GM04503 (cell line): ENCODE measurements around the gene PSME3IP1.
"Not testable (repeated sequence)": the region's sequence is repeated elsewhere in the genome, so short reads cannot be mapped to it uniquely, and the experiment has no call there.

Source experiments
- DNase-seq: peaks from one replicate; pipeline ENCODE4 v3.0.0-alpha.2; 2012; ENCODE audit warnings: low read depth

The PSME3IP1 gene

DNA sequence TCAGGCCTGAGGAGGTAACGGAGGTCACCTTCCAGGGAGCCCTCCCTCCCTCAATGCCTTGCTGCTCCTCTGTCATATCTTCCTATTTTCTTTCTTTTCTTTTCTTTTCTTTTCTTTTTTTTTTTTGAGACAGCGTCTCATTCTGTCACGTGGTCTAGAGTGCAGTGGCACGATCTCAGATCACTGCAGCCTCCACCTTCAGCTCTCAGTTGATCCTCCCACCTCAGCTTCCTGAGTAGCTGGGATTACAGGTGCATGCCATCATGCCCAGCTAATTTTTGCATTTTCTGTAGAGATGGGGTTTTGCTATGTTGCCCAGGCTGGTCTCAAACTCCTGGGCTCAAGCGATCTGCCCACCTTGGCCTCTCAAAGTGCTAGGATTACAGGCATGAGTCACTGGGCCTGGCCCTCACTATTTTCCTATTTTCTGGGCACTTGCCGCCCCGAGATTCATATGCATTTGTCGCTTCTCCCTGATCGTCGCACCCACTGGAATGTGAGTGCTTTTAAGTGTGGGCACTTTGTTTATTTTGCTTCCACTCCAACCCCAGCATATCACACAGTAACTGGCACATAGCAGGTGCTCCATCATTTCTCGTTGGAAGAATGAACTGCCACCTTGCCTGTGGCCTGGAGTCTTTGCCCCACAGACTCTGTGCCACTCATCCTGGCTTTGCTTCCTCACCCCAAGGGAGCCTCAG is 61.7 kb downstream of the PSME3IP1 start:
- no peak for DNase-seq

DNA sequence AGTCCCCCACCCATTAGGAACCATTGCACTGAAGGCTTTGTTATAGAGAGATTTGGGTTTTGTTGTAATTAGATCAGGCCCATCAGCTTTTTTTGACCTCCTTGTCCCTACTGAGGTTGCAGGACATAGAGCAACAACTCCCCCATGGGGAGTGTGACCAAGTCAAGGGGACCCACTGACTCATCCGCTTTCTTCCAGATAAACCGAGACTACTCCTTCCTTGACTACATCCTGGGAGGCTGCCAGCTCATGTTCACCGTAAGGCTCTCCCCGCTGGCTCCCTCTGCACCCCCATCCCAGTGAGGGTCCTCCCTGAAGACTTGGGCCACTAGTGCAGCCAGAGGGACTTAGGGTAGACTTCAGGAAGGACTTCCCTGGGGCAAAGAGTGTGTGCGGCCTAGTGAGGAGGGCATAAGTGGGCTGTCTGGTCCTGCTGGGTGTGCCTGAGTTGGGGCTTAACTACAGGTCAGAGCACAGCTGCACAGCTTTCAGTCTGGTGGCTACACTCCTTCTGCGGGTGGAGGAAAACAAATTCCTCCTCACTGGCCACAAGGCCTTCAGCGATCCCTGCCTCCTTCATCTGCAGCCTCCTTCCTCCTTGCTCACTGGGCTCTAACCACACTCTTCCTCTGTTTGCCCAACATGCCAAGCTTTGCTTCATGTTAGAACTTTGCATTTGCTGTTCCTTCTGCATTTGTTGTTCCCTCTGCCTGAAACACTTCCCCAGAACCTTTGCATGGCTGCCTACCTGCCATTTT is 62.4 kb downstream of the PSME3IP1 start:
- DNase-seq, result no peak

DNA sequence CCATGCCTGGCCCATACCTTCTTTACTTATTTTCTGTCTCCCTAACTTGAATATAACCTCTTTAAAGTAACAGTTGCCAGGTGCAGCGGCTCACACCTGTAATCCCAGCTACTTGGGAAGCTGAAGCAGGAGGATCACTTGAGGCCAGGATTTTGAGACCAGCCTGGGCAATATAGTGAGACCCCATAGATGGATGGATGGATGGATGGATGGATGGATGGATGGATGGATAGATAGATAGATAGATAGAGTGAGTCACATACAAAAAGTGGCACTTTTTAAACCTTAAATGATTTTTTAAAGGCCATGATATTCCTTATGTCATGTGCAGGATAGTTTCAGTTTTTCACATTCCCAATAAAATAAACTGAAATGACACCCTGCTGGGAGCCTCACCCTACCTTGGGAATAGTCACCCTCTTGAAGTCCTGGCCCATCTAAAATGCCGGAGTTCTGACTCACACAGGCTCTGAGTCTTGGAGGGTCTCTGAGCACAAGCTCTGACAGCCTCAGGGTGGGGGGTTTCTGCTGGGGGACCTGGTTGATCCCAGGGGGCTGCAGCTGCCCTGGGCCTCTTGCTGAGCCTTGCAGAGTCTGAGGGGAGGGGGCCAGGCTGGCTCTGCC is 67.3 kb downstream of the PSME3IP1 start:
- no peak for DNase-seq

DNA sequence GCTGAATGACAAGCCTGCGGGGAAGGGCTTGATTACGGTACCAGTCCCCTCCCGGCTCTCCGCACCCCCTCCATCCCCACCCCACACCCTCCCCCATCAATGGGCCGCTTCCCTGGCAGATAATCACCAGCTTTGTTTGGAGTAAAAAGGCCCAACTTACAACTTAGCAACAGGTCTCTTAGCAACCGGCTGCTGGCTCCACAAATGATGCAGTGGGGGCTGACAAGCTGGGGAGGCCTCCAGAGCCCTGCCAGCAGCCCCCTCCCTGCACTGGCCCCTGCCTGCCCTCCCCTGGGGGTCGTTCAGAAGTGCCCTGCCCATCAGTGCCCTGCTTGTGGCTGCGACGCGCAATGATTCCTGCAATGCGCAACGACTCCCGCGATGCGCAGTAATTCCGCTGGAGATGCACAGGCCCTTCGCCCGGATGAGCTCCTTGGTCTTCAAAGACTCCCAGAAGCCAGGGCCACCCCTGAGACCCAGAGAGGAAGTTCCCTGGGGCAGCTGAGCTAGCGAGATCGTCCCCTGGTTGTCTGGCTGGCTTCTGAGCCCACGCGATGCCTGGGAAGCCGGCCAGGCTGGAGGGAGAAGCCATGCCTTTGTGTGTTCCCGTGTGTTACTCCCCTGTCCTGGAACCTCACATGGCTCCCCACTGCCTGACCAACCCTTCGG is 70.2 kb downstream of the PSME3IP1 start:
- no peak for DNase-seq

DNA sequence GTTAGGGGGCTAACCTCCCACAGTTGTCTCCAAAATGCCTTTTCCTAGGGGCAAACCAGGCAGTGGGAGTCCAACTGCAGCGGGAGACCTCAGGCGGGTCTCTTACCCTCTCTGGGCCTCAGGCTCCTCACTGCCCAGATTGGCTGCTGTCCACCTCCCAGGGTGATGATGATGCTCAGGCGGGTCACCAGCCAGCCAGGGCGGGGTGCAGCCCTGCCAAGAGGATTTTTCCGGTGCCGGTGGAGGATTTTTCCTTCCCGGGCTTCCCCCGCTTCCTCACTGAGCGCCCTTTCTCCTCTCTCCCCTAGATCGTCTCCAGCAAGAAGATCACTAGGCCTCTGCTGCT is 70.7 kb downstream of the PSME3IP1 start:
- no peak for DNase-seq

DNA sequence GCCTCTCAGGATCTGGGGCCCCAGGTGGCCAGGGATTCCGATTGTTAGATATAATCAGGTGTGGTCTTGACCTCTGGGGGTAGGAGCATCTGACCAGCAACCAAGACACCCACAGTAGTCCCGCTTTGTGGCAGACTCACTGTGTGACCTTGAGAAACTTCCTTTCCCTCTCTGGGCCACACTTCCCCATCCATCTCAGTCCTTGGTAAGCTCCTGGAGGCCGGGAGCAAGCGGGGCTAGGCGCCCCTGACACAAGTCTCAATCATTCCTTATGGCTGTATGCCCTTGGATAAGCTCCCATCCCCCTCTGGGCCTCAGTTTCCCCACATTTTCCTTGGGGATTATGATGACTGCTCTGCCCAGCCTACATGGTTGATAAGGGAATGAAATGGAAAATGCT is 72.2 kb downstream of the PSME3IP1 start:
- no peak for DNase-seq

DNA sequence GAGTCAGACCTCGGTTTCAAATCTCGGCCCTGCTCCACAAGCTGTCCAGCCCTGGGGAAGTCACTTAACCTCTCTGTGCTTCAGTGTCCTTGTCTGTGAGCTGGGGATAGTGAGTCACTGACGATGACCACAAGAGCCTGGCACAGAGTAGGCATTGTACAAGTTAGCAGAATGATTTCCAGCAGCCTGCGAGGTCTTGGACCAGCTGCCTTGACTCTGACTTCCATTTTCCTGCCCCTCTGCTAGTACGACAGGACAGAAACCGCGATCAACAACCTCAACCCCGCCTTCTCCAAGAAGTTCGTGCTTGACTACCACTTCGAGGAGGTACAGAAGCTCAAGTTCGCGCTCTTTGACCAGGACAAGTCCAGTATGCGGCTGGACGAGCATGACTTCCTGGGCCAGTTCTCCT is 72.8 kb downstream of the PSME3IP1 start:
- DNase-seq, result no peak

DNA sequence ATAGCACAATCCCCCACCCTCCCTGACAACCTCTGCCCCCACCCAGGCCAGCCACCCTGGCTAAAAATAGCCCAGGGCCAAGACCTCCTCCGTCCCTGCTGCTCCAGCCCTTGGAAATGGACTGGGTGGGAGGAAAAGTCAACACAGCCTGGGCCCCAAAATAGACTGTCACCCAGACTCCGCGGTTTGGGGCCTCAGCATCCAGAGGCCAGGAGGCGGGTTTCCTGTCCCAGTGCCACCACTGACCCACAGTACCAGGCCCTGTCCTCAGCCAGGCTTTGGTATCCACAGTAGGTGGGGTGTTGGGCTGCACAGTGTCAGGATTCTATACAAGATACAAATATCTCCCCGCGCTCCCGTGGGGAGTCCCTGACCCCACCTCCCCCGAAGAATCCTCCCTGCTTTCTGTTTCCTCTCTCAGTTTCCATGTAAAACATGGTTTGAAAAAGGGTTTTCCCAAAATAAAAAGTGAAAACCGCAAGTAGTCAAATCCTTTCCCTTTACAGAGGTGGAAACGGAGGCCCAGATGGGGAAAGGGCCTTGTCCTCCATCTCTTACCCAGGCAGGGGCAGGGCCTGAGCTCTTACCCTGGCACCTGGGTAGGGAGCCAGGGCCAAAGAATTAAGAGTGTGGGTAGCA is 73.3 kb downstream of the PSME3IP1 start:
- DNase-seq, result no peak

DNA sequence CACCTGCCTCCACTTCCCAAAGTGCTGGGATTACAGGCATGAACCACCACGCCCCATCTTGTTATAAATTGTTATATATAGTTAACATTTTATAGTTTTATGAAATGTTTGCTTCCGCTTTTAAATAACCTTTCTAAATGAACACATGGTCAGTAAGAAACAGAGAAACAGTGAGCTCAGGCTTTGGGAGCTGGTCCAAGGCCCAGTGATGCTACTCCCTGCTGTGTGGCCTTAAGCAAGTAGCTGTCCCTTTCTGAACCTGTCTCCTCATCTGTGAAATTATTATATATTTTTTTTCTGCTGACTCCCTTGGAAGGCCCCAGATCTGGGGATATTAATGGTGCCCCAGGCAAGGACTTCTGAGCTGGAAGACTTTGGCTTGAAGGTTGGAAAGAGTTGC is 74.4 kb downstream of the PSME3IP1 start:
- DNase-seq, result no peak

DNA sequence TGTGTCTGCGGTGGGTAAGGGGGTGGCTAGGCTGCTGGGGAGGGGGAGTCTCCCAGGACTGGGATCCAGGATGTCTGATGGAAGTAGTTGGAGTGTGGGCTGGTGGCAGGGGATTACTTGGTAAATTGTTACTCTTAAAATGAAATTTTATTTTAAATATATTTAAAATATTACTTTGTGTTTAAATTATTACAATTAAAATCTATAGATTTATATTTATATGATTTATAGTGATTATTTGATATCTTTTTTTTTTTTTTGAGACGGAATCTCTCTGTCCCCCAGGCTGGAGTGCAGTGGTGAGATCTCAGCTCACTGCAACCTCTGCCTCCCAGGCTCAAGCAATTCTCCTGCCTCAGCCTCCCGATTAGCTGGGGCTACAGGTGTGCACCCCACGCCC is 74.9 kb downstream of the PSME3IP1 start:
- DNase-seq, result no peak

DNA sequence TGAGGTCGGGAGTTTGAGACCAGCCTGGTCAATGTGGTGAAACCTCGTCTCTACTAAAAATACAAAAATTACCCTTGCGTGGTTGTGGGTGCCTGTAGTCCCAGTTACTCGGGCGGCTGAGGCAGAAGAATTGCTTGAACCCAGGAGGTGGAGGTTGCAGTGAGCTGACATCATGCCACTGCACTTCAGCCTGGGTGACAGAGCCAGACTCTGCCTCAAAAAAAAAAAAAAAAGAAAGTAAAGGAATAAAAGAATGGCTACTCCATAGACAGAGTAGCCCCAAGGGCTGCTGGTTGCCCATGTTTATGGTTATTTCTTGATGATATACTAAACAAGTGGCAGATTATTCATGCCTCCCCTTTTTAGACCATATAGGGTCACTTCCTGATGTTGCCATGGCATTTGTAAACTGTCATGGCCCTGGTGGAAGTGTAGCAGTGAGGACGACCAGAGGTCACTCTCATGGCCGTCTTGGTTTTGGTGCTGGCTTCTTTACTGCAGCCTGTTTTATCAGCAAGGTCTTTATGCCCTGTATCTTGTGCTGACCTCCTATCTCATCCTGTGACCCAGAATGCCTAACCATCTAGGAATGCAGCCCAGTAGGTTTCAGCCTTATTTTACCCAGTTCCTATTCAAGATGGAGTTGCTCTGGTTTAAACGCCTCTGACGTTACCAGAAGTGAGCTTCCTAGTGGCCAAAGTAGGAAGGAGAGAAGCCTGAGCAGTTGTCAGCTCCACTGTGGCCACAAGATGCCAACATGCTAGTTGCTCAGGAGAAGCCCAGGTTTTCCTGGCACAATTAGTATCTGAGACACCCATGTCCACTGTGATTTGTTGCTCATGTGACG is 76.4 kb downstream of the PSME3IP1 start:
- not testable (repeated sequence) for DNase-seq

DNA sequence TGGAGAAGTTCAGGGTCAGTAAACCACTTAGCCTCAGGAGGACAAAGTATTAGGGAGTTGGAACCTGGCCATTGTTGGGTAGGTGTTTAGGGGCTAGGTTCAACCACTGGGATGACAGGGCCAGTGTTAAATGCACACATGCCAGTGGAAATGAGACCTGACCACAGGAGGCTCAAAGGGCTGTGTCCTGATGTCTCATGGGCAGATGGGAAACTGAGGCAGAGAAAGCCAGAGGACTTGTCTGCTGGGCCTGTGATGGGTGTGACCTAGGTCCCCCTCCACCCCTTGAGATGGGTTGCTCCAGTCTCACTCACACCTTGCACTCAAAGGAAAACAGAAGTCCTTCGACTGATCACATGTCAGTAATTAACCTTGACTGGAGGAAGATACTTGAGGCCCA is 77.4 kb downstream of the PSME3IP1 start:
- no peak for DNase-seq

DNA sequence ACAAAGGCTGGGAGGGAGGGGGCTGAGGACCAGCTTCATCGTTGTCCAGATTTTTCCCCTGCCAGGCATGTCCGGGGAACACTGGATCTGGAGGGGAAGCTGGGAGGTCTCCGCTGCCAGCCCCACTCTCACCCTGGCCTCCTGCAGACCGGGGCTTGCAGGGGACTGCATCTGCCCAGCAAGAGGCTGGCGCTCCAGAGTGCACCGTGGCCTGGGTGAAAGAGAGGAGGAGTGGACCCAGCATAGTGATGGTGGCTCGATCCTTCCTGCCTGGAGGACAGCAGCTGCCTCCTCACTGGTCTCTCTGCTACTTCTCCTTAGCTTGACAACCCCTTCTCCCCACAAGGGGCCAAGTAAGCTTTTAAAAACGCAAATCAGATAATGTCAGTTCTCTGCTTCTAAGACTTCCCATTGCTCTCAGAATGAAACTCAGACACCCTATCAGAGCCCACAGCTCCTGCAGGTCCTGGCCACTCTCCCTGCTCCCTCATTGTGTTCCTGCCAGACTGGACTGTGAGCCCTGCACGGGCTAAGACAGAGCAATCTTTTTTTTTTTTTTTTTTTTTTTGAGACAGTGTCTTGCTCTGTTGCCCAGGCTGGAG is 78.4 kb downstream of the PSME3IP1 start:
- DNase-seq, result no peak

DNA sequence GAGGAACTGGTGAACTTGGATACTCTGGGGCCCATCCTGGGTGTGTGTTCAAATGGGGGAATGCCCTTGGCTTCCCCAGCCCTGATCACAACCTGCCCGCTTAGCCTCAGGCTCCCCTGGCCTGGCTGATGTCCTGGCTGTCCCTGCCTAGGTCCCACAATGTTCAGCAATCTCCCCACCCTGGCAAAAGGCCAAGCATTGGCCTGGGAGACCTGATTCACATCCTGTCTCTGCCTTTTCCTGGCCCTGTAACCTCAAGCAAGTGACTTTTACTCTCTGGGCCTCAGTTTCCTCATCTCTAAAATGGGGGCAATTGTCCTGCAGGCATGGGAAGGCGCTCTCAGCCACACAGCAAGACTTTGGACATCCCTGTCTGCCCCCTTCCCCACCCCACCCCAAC is 79.1 kb downstream of the PSME3IP1 start:
- no peak for DNase-seq

DNA sequence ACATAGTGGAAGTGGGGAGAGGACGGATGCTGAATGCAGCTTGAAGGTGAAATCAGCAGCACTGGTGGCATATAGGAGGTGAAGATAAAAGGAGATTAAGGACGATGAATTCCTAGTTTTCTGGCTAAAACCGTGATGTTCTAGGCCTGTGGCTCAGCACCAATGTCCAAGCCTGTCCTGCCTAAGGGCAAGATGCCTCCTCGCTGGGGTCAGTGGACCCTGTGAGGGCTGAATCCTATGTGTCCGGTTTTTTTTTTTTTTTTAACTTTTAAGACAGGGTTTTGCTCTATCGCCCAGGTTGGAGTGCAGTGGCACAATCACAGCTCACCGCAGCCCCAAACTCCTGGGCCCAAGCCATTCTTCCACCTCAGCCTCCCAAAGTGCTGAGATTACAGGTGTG is 80.7 kb downstream of the PSME3IP1 start:
- DNase-seq, result no peak

DNA sequence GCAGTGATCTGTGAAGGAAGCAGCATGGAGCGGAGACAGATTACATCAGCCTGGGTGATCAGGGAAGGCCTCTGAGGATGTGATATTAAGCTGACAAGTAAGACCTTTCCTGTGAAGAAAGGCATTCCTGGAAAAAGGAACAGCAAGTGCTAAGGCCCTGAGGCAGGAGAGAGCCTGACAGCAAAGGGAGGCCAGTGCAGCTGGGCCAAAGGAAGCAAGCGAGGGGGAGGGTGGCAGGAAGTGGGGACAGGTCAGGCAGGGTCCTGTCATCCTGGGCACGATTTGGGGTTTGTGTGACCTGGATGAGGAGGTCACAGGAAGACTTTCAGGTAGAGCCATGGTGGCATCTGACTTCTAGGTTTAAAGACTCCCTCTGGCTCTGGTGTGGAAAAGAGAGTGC is 81.1 kb downstream of the PSME3IP1 start:
- DNase-seq, result no peak

DNA sequence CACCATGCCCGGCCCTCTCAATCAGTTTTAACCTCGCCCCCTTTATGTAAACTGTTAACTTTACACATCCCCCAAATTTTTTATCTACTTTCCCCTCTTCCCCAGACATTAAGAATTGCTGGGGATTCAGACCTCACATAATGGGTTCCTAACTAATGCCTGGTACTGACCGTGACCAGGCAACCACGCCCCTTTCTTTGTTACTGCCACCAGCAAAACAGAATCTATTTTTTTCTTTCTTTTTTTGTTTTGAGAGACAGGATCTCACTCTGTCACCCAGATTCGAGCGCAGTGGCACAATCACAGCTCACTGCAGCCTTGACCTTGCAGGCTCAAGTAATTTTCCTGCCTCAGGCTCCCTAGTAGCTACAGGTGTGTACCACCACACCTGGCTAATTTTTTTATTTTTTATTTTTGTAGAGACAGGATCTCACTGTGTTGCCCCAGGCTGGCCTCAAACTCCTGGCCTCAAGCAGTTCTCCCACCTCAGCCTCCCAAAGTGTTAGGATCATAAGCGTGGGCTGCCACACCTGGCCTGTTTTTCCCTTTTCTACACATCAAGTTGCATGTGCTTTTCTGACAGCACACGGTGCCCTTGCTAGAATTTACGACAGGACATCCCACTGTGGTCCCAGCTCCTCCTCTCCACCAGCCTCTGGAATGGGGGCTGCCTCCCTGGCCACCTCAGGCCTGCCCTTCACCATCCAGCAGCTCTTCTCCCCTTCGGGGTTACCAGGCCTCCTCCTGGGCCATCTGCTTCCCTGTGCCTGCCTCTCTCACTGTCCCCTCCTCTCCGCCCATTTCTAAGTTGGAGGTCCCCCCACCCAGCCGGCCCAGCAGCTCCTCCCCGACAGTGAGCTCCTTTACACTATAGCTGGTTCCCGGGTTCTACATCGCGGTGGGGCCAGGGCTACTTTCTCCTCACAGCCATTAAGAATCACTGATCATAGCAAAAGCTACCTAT is 82.7 kb downstream of the PSME3IP1 start:
- no peak for DNase-seq
